GM19372 (cell line): ENCODE data around the gene CACNA1H.
"Not testable (repeated sequence)": the region's sequence is repeated elsewhere in the genome, so short reads cannot be mapped to it uniquely, and the experiment has no call there.

Source experiments
- ATAC-seq: cut with Tn5 transposase; IDR thresholded peaks from one replicate; pipeline ENCODE4 v1.9.1; 2021; ENCODE audit warnings: mild to moderate bottlenecking, low read depth, moderate library complexity; ENCODE audit not compliant: unreplicated experiment

The CACNA1H gene

DNA sequence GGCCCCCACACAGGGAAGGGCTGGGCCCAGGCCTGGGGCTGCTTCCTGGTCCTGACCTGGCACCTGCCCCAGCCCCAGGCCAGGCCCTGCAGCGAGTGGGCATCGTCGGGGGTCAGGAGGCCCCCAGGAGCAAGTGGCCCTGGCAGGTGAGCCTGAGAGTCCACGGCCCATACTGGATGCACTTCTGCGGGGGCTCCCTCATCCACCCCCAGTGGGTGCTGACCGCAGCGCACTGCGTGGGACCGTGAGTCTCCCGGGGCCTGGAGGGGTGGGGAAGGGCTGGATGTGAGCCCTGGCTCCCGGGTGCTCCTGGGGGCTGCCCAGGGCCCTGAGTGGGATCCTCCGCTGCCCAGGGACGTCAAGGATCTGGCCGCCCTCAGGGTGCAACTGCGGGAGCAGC lies 88.2 kb downstream of the CACNA1H start:
- ATAC-seq, result not testable (repeated sequence)

DNA sequence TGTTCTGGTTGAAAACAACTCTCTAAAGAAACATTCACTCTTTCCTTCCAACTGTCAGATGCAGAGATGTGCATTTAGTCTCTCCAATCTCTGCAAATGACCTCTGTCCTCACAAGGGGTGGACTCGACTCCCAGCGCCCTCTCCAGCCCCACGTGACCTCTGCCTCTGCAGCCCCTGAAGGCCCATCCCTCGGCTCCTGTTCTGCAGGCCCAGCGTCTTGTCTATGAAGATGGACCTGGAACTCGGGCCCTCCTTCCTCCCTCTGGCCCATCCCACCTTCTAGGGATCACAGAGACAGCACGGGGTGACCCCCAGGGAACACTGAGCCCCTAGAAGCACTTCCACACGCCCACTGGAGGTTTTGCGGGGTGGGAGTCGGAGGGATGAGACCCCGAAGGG lies 90.5 kb downstream of the CACNA1H start:
- ATAC-seq, result not testable (repeated sequence)

DNA sequence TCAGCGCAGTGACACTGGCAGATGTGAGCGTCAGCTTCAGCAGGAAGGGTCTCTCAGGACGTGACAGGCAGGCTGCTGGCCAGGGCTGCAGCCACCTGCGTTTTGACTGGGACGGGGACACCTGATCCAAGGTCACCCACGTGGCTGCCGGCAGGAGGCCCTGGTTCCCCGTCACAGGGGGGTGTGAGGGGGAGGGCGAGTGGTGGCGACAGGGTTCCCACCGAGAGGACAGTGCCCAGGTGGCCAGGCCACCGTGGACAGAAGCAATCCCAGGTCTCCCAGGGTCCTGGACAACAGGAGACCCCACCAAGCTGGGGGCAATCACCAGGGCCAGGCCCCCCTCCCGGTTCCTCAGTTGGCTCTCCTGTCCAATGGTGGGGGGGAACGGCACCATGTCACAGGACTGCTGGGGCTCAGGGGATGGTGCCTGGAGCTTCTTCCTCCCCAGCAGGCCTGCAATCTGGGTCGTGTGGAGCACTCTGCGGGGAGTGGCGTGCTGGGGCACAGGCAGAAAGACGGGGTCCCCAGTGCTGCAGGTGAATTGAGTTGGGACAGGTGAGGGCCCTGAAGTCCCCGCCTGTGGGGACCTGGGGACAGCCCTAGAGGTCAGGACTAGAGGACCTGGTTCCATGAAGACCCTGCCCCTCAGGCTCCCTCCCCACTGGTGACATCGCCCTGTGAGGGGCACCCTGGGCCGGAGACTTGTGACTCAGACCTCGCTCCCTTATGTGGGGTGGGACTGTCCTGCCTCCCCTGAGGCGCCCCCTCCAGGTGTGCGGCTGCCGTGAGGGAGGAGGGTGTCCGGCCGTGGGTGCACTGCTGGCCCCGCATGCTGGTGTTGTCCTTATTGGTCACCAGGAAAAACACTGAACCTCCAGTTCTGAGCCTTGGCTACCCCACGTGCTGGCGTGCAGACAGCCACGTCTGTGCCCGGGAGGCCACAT lies 91.3 kb downstream of the CACNA1H start:
- not testable (repeated sequence) for ATAC-seq

DNA sequence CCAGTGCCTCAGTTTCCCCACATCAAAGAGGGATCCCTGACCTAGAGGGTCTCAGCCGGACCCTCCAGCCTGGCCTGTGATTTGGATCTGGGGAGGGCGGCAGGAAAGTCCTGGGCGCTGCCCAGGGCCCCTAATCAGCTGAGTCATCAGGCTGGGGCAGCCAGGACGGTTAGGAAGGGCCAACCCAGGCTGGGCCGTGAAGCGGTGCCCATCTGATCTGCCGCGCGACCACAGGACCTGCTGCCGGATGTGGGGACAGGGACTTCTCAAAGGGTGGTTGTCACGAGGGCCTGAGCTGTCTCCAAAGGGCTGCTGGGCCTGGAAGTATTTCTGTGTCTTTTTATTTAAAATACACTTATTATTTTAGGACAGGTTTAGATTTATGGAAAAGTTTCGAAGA lies 92.0 kb downstream of the CACNA1H start:
- ATAC-seq, result no peak

DNA sequence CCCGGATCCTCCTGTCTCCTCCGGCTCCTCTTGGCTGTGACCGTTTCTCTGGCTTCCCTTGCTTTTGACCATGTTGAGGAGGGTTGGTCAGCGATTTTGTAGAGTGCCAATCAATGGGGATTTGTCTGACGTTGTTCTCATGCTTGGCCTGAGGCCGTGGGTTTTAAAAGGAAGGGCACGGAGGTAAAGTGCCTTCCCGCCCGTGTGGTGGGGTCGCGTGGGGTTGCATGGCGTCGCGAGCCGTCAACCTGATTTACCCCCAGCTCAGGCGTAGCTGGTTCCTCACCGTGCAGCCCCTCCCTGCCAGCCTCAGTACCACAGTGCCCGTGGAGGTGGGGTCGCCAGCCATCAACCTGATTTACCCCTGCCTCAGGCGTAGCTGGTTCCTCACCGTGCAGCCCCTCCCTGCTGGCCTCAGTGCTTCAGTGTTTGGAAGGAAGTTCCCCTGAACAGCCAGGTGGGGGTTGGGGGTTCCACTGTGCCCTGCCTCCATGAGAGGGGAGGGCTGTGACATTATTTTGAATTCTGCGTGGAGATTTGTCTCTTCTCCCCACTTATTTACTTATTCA lies 92.6 kb downstream of the CACNA1H start:
- no peak for ATAC-seq

DNA sequence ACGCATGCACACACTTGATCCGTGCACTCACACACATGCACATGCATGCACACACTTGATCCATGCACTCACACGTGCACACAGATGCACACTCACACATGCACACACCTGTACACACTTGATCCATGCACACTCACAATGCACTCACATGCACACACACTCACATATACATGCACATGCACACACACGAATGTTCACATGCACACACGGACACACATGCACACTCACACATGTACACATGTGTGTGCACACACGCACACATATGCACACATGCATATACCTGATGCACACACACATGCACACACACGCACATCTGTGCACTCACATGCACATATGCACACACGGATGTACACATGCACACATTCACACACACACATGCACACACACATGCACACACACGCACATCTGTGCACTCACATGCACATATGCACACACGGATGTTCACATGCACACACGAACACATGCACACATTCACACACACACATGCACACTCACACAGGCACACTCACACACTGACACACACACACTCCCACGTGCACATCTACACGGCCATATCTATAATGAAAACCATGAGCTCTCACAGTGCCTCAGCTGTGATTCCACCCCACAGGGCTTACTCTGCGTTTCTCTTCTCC lies 95.1 kb downstream of the CACNA1H start:
- not testable (repeated sequence) for ATAC-seq

DNA sequence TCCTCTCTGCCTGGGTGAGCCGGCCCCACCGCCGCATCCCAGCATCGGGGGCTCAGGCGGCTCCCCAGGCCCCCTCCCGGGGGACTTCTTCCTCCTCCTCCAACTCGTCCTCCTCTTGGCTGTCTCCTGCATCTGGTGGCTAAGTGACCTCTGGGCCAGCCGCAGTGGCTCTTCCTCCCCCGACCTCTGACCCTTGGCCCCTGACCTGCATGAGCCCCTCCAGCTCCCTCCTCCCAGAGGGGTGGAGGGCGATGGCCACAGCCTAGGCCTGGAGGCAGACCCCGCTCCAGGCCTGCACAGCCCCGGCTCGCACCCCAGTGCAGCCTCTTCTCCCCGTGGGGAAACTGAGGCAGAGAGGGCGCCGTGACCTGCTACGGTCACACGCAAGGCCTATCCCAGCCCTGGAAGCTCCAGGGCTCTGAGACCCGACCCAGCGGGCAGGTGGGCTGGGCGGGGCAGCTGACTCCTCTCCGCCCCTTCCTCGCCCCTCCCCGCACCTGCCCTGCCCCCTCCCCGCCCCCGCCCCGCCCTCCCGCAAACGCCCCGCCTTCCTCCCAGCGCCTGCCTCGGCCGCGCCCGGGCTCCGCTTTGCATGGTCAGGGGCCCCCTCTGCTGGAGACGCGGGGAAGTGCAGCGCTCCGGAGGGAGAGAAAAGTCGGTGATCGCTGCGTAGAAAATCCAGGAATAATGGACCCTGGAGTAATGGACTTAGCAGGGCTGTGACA lies 96.3 kb downstream of the CACNA1H start:
- not testable (repeated sequence) for ATAC-seq

DNA sequence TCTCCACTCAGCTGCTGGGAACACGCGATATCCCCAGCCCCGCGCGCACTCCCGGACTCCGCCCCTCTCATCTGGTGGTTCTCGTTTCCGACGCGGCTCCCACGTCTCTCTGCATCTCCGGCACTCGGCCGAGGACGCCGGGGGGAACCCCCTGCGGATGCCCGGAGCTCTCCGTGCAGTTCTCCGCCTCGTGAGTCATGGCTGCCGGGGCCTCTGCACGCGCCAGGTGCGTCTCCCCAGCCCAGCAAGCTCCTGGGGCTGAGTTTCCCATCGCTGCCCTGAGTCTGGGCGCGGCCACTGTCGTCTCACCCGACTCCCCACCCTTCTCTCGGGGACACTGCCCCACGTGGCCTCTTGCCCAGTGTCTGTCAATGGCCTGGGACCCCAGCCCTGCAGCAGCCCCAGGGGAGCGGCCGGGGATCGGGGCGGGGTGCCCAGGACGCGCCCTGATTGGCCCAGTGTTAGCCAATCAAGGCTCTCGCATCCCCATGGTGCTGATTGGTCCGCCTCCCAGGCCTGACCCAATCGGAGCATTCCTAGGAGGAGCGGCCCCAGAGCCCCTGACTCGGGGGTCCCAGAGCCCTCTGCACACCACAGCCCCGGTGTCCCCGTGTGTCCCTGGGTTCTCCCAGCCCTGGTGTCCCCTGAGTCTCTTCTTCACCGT lies 100.9 kb downstream of the CACNA1H start:
- ATAC-seq, result not testable (repeated sequence)

DNA sequence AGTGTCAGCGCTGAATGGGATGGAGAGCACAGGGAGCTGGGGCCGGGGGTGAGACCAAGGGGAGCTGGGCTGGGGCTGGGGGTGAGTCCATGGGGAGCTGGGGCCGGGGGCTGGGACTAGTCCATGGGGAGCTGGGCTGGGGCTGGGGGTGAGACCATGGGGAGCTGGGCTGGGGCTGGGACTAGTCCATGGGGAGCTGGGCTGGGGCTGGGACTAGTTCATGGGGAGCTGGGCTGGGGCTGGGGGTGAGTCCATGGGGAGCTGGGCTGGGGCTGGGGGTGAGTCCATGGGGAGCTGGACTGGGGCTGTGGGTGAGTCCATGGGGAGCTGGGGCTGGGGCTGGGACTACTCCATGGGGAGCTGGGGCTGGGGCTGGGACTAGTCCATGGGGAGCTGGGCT lies 101.9 kb downstream of the CACNA1H start:
- not testable (repeated sequence) for ATAC-seq

DNA sequence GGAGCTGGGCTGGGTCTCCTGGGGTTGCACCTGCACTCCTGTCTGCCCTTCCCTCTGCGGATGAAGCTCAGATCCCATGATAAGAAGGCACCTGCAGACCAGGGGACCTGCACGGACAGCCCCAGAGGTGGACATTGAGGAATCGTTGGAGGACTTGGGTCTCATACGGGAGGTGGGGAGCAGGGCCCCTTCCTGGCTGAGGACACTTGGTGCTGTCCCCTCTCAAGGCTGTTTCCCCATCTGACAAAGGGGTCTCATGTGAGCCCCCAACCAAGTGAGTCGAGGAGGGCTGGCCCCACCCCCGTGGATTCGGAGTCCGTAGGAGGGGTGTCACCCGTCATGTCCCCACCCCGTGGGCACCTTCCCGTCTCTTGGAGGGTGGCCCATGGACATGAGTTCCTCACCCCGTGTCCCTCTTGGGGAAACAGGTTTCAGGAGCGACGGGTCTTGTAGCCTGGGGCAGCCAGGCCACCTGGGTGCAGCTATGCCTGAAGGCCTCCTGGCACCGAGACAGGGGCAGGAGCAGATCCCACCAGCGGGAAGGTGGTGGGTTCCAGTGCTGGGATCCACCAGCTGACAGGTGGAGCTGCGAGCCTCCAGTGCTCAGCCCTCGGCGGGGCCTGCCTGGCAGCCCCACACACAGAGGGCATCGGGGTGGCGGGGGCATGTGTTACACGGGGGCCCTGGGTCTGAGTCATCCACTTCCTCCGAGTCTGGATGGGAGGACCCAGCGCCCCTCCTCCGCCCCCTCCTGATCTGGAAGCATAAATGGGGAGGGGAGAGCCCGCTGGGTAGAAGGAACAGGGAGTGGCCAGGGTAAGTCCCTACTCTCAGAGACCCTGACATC lies 102.6 kb downstream of the CACNA1H start, which contains the start of gene TPSD1:
Gene TPSD1, plus strand, starts transcription at position 794 of the 847 bp plus-strand sequence. CDS start 212 bp downstream, outside the sequence.
- not testable (repeated sequence) for ATAC-seq

DNA sequence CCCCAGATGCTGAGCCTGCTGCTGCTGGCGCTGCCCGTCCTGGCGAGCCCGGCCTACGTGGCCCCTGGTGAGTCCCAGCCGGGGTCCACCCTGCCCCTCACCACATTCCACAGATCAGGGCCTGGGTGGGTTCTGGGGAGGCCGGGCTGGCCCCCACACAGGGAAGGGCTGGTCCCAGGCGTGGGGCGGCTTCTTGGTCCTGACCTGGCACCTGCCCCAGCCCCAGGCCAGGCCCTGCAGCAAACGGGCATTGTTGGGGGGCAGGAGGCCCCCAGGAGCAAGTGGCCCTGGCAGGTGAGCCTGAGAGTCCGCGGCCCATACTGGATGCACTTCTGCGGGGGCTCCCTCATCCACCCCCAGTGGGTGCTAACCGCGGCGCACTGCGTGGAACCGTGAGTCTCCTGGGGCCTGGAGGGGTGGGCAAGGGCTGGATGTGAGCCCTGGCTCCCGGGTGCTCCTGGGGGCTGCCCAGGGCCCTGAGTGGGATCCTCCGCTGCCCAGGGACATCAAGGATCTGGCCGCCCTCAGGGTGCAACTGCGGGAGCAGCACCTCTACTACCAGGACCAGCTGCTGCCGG lies 103.5 kb downstream of the CACNA1H start:
- ATAC-seq, result not testable (repeated sequence)

DNA sequence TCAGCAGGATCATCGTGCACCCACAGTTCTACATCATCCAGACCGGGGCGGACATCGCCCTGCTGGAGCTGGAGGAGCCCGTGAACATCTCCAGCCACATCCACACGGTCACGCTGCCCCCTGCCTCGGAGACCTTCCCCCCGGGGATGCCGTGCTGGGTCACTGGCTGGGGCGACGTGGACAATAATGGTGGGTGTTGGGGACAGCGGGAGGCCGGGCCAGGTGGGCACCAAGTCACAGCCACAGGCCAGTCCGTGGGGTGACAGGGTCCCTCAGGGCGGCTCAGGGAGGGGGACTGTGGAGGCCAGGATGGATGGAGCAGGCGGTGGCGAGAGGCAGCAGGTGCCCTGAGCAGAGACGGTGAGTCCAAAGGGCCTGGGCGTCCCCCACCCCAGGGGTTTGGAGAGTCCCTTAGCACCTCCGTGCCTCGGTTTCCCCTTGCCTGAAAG lies 104.0 kb downstream of the CACNA1H start:
- ATAC-seq, result no peak

DNA sequence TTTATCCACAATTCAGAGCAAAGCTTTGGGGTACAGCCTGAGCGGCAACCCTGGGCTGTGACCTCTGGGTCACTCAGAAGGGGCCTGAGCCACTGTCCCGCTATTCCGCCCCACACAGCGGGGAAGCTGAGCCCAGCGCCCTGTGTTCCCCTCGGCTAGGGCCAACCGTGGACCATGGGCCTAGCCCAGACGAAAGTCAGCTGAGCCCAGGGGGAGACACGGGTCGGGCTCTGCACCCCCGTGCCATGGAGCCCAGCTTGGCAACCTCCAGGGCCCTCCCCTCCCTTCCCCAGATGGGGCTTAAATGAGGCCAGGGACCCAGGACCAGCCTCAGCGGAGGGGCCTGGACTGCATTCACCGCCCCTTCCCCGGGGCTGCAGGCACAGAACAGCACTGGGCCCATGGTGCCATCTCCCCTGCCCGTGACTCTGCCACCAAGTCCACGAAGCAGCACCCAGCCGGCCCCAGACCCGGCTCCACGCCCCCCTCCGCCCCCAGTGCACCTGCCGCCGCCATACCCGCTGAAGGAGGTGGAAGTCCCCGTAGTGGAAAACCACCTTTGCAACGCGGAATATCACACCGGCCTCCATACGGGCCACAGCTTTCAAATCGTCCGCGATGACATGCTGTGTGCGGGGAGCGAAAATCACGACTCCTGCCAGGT lies 104.8 kb downstream of the CACNA1H start:
- no peak for ATAC-seq

DNA sequence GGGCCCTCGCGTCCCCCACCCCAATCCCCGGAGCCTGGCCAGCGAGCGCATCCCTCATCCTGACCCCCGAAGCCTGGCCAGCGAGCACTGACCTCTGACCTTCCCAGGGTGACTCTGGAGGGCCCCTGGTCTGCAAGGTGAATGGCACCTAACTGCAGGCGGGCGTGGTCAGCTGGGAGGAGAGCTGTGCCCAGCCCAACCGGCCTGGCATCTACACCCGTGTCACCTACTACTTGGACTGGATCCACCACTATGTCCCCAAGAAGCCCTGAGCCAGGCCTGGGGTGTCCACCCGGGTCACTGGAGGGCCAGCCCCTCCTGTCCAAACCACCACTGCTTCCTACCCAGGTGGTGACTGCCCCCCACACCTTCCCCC lies 105.3 kb downstream of the CACNA1H start:
- ATAC-seq, result no peak

DNA sequence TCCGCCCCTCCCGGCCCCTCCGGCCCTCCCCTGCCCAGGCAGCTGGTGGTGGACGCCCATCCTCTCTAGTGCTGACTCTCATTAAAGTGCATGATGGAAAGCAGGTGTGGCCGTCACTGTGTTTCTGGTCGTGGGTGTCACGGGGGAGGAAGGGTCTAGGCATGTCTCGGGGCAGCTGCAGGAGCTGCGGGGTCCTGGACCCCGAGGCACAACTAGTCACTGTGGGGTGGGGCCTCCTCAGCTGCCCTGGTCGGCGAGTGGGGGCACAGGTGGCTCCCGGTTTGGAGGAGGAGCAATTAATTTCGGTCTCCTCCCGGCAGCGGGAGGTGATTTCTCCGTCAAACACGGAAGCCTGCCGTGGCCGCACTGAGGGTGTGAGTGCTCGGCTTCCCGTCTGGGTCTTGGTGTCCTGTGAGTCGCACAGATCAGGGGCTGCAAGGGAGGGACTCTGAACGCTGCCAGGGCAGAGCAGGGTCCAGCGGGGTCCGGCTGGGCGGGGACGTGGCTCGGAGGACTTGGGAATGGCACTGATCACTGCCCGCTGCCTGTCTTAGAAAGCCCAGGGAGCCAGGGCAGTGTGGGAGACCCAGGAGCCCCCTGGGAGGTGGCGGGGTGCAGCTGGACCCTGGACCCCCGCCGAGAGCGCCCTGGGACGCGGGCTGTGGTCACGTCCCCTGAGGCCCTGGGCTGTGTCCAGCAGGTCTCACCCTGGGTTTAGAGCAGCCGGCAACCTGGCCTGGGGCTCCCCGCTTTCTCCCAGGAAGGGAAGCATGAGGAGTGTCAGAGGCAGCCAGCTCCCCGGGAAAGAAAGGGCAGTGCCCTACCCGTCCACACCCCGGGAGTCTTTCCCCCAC lies 106.2 kb downstream of the CACNA1H start:
- no peak for ATAC-seq

DNA sequence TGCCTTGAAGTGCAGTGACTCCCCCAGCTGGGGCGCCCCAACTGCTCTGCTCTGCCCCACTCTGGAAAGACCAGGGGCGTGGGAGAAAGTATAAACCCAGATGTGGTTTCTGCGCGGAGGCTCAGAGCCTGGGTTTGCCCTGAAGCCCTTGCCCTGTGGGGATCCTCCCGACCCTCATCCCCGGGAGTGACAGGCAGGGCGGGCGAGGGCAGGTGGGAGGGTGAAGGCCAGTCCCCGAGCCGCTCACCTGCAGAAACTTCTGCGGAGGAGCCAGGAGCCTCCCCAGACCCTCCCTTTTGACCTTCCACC lies 106.8 kb downstream of the CACNA1H start:
- ATAC-seq, result no peak

DNA sequence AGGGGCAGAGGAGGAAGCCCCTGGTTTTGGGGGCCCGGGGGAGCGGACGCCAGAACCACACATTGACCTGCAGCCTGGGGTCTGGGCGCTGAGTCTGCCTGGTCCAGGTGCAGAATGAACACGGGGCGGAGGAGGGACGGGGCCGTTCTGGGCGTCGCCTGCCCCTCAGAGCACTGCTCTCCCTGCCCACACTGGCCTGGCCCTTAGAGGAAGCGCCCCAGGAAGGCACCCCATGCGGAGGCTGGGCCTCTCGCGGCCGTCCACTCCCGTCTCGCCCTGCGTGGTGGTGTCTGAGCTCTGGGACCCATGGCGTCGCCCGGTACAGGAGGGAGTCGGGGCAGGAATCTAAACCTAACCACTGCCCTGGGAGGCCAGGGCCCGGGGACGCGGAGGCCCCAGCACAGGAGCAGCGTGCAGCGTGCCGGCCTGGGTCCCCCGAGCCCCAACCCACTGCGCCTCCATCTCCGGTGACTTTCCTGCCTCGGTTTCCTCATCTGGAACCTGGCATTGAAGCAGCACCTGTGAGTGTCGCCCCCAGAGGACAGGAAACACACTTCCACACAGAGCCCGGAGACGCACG lies 107.3 kb downstream of the CACNA1H start:
- no peak for ATAC-seq
